ENCODE data around the gene CAPN15.

CAPN15 gene

GRCh38 chr16:495127-495748, 32.3 kb upstream of the CAPN15 start:
- ATAC-seq, result peak; percentile 89

GRCh38 chr16:496097-496886, 31.2 kb upstream of the CAPN15 start:
- no peak for ATAC-seq
- TF ChIP-seq ZFP30 (CRISPR knock-in tag; IDR thresholded peaks at IDR 0.05) (no peak), ESRRG (CRISPR knock-in tag; IDR thresholded peaks at IDR 0.05) (no peak), SNAI2 (CRISPR knock-in tag; IDR thresholded peaks at IDR 0.05) (no peak), ZNF8 (CRISPR knock-in tag; IDR thresholded peaks at IDR 0.05) (no peak), GLIS3 (CRISPR knock-in tag; IDR thresholded peaks at IDR 0.05) (no peak), ZFP3 (CRISPR knock-in tag; IDR thresholded peaks at IDR 0.05) (no peak), PPARA (CRISPR knock-in tag; IDR thresholded peaks at IDR 0.05; ENCODE audit: borderline replicate concordance) (no peak), BACH2 (CRISPR knock-in tag; IDR thresholded peaks at IDR 0.05; ENCODE audit: borderline replicate concordance) (no peak), PATZ1 (CRISPR knock-in tag; IDR thresholded peaks at IDR 0.05; ENCODE audit: borderline replicate concordance) (no peak), ZNF70 (CRISPR knock-in tag; IDR thresholded peaks at IDR 0.05) (no peak), OSR1 (CRISPR knock-in tag; IDR thresholded peaks at IDR 0.05) (no peak), RARB (CRISPR knock-in tag; IDR thresholded peaks at IDR 0.05) (no peak), ZNF565 (CRISPR knock-in tag; conservative IDR thresholded peaks at IDR 0.05; ENCODE audit: low read depth) (no peak)
- TF ChIP-seq, protein P1, sequence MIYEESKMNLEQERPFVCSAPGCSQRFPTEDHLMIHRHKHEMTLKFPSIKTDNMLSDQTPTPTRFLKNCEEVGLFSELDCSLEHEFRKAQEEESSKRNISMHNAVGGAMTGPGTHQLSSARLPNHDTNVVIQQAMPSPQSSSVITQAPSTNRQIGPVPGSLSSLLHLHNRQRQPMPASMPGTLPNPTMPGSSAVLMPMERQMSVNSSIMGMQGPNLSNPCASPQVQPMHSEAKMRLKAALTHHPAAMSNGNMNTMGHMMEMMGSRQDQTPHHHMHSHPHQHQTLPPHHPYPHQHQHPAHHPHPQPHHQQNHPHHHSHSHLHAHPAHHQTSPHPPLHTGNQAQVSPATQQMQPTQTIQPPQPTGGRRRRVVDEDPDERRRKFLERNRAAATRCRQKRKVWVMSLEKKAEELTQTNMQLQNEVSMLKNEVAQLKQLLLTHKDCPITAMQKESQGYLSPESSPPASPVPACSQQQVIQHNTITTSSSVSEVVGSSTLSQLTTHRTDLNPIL (CRISPR knock-in tag; IDR thresholded peaks at IDR 0.05; ENCODE audit: low read depth), result no peak

More at GRCh38 chr16:495127-495748, 32.3 kb upstream of the CAPN15 start:
- TF ChIP-seq, protein P2, sequence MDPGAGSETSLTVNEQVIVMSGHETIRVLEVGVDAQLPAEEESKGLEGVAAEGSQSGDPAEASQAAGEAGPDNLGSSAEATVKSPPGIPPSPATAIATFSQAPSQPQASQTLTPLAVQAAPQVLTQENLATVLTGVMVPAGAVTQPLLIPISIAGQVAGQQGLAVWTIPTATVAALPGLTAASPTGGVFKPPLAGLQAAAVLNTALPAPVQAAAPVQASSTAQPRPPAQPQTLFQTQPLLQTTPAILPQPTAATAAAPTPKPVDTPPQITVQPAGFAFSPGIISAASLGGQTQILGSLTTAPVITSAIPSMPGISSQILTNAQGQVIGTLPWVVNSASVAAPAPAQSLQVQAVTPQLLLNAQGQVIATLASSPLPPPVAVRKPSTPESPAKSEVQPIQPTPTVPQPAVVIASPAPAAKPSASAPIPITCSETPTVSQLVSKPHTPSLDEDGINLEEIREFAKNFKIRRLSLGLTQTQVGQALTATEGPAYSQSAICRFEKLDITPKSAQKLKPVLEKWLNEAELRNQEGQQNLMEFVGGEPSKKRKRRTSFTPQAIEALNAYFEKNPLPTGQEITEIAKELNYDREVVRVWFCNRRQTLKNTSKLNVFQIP (CRISPR knock-in tag; IDR thresholded peaks at IDR 0.05; ENCODE audit: borderline replicate concordance, low read depth), result no peak
- TF ChIP-seq TOX (CRISPR knock-in tag; IDR thresholded peaks at IDR 0.05; ENCODE audit: borderline replicate concordance), result no peak
- no peak for TF ChIP-seq OSR1 (CRISPR knock-in tag; IDR thresholded peaks at IDR 0.05)
- TF ChIP-seq, protein P1 (CRISPR knock-in tag; IDR thresholded peaks at IDR 0.05; ENCODE audit: low read depth), result no peak
- TF ChIP-seq ZFP3 (CRISPR knock-in tag; IDR thresholded peaks at IDR 0.05), result no peak
- no peak for TF ChIP-seq PPARA (CRISPR knock-in tag; IDR thresholded peaks at IDR 0.05; ENCODE audit: borderline replicate concordance)
- no peak for TF ChIP-seq ZNF565 (CRISPR knock-in tag; conservative IDR thresholded peaks at IDR 0.05; ENCODE audit: low read depth)
- no peak for TF ChIP-seq TSHZ2 (CRISPR knock-in tag; IDR thresholded peaks at IDR 0.05)
- no peak for TF ChIP-seq SNAI2 (CRISPR knock-in tag; IDR thresholded peaks at IDR 0.05)
- TF ChIP-seq ESRRG (CRISPR knock-in tag; IDR thresholded peaks at IDR 0.05), result no peak
- TF ChIP-seq ZFP30 (CRISPR knock-in tag; IDR thresholded peaks at IDR 0.05), result no peak
- TF ChIP-seq CSRNP3 (CRISPR knock-in tag; IDR thresholded peaks at IDR 0.05), result no peak
- TF ChIP-seq ZNF70 (CRISPR knock-in tag; IDR thresholded peaks at IDR 0.05), result no peak
- no peak for TF ChIP-seq CSDC2 (CRISPR knock-in tag; IDR thresholded peaks at IDR 0.05)
- no peak for TF ChIP-seq ZNF8 (CRISPR knock-in tag; IDR thresholded peaks at IDR 0.05)
- TF ChIP-seq GLIS3 (CRISPR knock-in tag; IDR thresholded peaks at IDR 0.05), result no peak
